Upper lobe of left lung (tissue), 6 donors: ENCODE data around the gene SLC6A19. TPM values are rescaled to one million over a fixed set of nuclear protein-coding genes. Genes with fewer than 3 reads are reported as not detected.

ENCODE experiments used
- ATAC-seq, 2 donors: fragments of 200-7000 bp; cut with Tn5 transposase; one replicate each; pipeline ENCODE4 v1.9.1; 2022; ENCODE audit warnings: mild to moderate bottlenecking in 2 of 2, moderate library complexity in 2 of 2; ENCODE audit not compliant: low FRiP score in 2 of 2
- DNase-seq, 2 donors: peaks; one replicate each; pipeline ENCODE4 v3.0.0-alpha.2; 2019 to 2020
- H3K27ac ChIP-seq, 4 donors: fragments of 200-600 bp; sonication (generic); one replicate each; pipeline ENCODE4 v1.5.1; 2016 to 2019
- H3K27me3 ChIP-seq, 4 donors: fragments of 200-600 bp; sonication (generic); one replicate each; pipeline ENCODE4 v1.5.1; 2017 to 2019
- H3K36me3 ChIP-seq, 4 donors: fragments of 200-600 bp; sonication (generic); one replicate each; pipeline ENCODE4 v1.5.1; 2016 to 2019
- H3K4me1 ChIP-seq, 4 donors: fragments of 200-600 bp; sonication (generic); one replicate each; pipeline ENCODE4 v1.5.1; 2018 to 2019
- H3K4me3 ChIP-seq, 4 donors: fragments of 200-600 bp; sonication (generic); one replicate each; pipeline ENCODE4 v1.5.1; 2017 to 2019; ENCODE audit warnings: mild to moderate bottlenecking in 2 of 4, moderate library complexity in 1 of 4
- H3K9me3 ChIP-seq, 4 donors: fragments of 200-600 bp; sonication (generic); one replicate each; pipeline ENCODE4 v1.5.1; 2018 to 2019
- EP300 ChIP-seq, 4 donors: sonication (generic); formaldehyde crosslinking; IDR thresholded peaks; one replicate each; pipeline ENCODE4 v1.5.1; 2017; ENCODE audit warnings: antibody characterized with exemption in 4 of 4, control low read depth in 2 of 4
- POLR2A ChIP-seq, 4 donors: fragments of 450-650 bp; IDR thresholded peaks; one replicate each; pipeline ENCODE4 v1.5.1; 2016 to 2017; ENCODE audit warnings: antibody characterized with exemption in 4 of 4, mild to moderate bottlenecking in 2 of 4
- POLR2AphosphoS5 ChIP-seq, 2 donors: sonication (generic); formaldehyde crosslinking; IDR thresholded peaks; one replicate each; pipeline ENCODE4 v1.5.1; 2017; ENCODE audit warnings: antibody characterized with exemption in 2 of 2
- WGBS, 2 donors: methylation state at CpG; one replicate each; pipeline ENCODE4 v1.1.5; 2017 to 2018; 5-methylcytosine and 5-hydroxymethylcytosine counted together
- total RNA-seq, 6 donors: library from RNA; depleted of rRNA in 4 of 6; stranded (reverse); fragments of >200 nt in 4 of 6; gene quantifications; one replicate each; pipeline versions ENCODE4 v1.1.0 to v1.2.1, GENCODE V29; 2016 to 2021
- TF ChIP-seq, protein P1 (sequence below), 6 experiments: fragments of 450-650 bp in 4 of 6; fragments of 200-600 bp in 2 of 6; sonication (generic) in 2 of 6; IDR thresholded peaks; one replicate each; pipeline ENCODE4 v1.5.1; 2016 to 2019; ENCODE audit warnings: antibody characterized with exemption in 6 of 6
- donor health status: DM: no; HTN: no; CAD: no; lungs with moderate emphysema.
- donor health status: DM: no; HTN: yes; CAD: no; lungs with severe emphysema.

SLC6A19 gene
- total RNA-seq, 6 donors from 2014 or later, result 0.03 to 0.06 TPM; not detected in 4

- peak in 1 of 2 donors; percentile 9 for ATAC-seq
- H3K9me3 ChIP-seq, result no peaks in the 10 kb centered on the region
- 77 to 79% methylated on average over 9 to 13 of the region's 15 CpGs for WGBS, 2 donors
- TF ChIP-seq, protein P1, sequence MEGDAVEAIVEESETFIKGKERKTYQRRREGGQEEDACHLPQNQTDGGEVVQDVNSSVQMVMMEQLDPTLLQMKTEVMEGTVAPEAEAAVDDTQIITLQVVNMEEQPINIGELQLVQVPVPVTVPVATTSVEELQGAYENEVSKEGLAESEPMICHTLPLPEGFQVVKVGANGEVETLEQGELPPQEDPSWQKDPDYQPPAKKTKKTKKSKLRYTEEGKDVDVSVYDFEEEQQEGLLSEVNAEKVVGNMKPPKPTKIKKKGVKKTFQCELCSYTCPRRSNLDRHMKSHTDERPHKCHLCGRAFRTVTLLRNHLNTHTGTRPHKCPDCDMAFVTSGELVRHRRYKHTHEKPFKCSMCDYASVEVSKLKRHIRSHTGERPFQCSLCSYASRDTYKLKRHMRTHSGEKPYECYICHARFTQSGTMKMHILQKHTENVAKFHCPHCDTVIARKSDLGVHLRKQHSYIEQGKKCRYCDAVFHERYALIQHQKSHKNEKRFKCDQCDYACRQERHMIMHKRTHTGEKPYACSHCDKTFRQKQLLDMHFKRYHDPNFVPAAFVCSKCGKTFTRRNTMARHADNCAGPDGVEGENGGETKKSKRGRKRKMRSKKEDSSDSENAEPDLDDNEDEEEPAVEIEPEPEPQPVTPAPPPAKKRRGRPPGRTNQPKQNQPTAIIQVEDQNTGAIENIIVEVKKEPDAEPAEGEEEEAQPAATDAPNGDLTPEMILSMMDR (IDR thresholded peaks at IDR 0.05), result no peak
- TF ChIP-seq EP300 (IDR thresholded peaks at IDR 0.05) (no peak), POLR2A (IDR thresholded peaks at IDR 0.05) (no peak), POLR2AphosphoS5 (IDR thresholded peaks at IDR 0.05) (no peak)
- H3K36me3 ChIP-seq, result no peaks in the 10 kb centered on the region
- H3K27me3 ChIP-seq, result no peaks in the 10 kb centered on the region
- peak in 1 of 2 donors; percentile 69 for DNase-seq
- H3K4me1 ChIP-seq, result peaks cover 0 to 5% (median 0%) of the 10 kb centered on the region in 4 donors
- H3K27ac ChIP-seq, result no peak overlapping the region
- H3K4me3 ChIP-seq, result no peak overlapping the region
Observed at GRCh38 chr5:1224631-1225030, 23.2 kb downstream of the SLC6A19 start.

- no peaks in the 10 kb centered on the region for H3K27me3 ChIP-seq
- 60 to 69% methylated on average over 11 of the region's 11 CpGs for WGBS, 2 donors
- DNase-seq (peak in 1 of 2 donors; percentile 29), ATAC-seq (no peak)
- H3K4me1 ChIP-seq, result peaks cover 0 to 5% (median 0%) of the 10 kb centered on the region in 4 donors
- no peaks in the 10 kb centered on the region for H3K36me3 ChIP-seq
- no peaks in the 10 kb centered on the region for H3K9me3 ChIP-seq
- H3K4me3 ChIP-seq, result no peak within 1 kb of the TSS
- TF ChIP-seq, protein P1 (IDR thresholded peaks at IDR 0.05), result no peak
- no peak for TF ChIP-seq POLR2AphosphoS5 (IDR thresholded peaks at IDR 0.05)
- TF ChIP-seq POLR2A (IDR thresholded peaks at IDR 0.05), result no peak
- no peak for TF ChIP-seq EP300 (IDR thresholded peaks at IDR 0.05)
- H3K27ac ChIP-seq, result no peak within 1 kb of the TSS
Observed at GRCh38 chr5:1225081-1225480, 23.7 kb downstream of the SLC6A19 start, which contains the start of gene SLC6A18. Gene SLC6A18 (plus strand): TSS chr5:1225381. CDS start chr5:1225478, 97 bp downstream.

- ATAC-seq (no peak), DNase-seq (peak in 1 of 2 donors; percentile 60)
- Histone ChIP-seq H3K27me3 (no peaks in the 10 kb centered on the region), H3K4me3 (no peak overlapping the region), H3K9me3 (no peaks in the 10 kb centered on the region), H3K4me1 (peaks cover 0 to 5% (median 0%) of the 10 kb centered on the region in 4 donors), H3K27ac (no peak overlapping the region), H3K36me3 (no peaks in the 10 kb centered on the region)
- 77 to 83% methylated on average over 4 to 12 of the region's 12 CpGs for WGBS, 2 donors
- TF ChIP-seq EP300 (IDR thresholded peaks at IDR 0.05) (no peak), POLR2AphosphoS5 (IDR thresholded peaks at IDR 0.05) (no peak), POLR2A (IDR thresholded peaks at IDR 0.05) (no peak)
- TF ChIP-seq, protein P1 (IDR thresholded peaks at IDR 0.05), result no peak
Observed at GRCh38 chr5:1226231-1226630, 24.8 kb downstream of the SLC6A19 start.

GRCh38 chr5:1226839-1227581 is 25.6 kb downstream of the SLC6A19 start:
- Histone ChIP-seq H3K9me3 (no peaks in the 10 kb centered on the region), H3K27ac (no peak overlapping the region), H3K27me3 (no peaks in the 10 kb centered on the region), H3K4me1 (peaks cover 0 to 5% (median 0%) of the 10 kb centered on the region in 4 donors), H3K36me3 (no peaks in the 10 kb centered on the region), H3K4me3 (no peak overlapping the region)
- ATAC-seq (no peak), DNase-seq (peak in 1 of 2 donors; percentile 76)
- 80 to 85% methylated on average over 34 to 46 of the region's 50 CpGs for WGBS, 2 donors
- TF ChIP-seq EP300 (IDR thresholded peaks at IDR 0.05) (no peak), POLR2A (IDR thresholded peaks at IDR 0.05) (no peak), POLR2AphosphoS5 (IDR thresholded peaks at IDR 0.05) (no peak)
- TF ChIP-seq, protein P1 (IDR thresholded peaks at IDR 0.05), result no peak
